HepG2 (cell line): Measurements from ENCODE around the gene PLXNB2. TPM values are rescaled to one million over a fixed set of nuclear protein-coding genes. Genes with fewer than 3 reads are reported as not detected.

Experiments used
- ATAC-seq: fragments of 200-7000 bp; cut with Tn5 transposase; 3 replicates; pipeline ENCODE4 v1.9.1; 2020; ENCODE audit warnings: mild to moderate bottlenecking, moderate library complexity
- BruUV-seq: library from RNA; stranded (reverse); fragments of 400-500 nt; replicated peaks from 2 replicates; lab custom pipeline; 2021; lab: Mats Ljungman, UMichigan
- CTCF ChIA-PET: fragments of 300-600 bp; formaldehyde crosslinking; extraction: SDS; loops from one replicate; lab custom pipeline; 2021; ENCODE audit warnings: low total read pairs, inconsistent platforms, low intra/inter-chr PET ratio; lab: Yijun Ruan, JAX
- POLR2A ChIA-PET: fragments of 350-600 bp; sonication (Branson Sonifier 250); formaldehyde crosslinking; loops from one replicate; lab custom pipeline; 2020; ENCODE audit warnings: antibody characterized with exemption, inconsistent platforms; lab: Yijun Ruan, JAX
- DNase-seq: peaks from one replicate; pipeline ENCODE4 v3.0.0-alpha.2; 2015; ENCODE audit warnings: low spot score
- FAIRE-seq: peaks from 3 replicates; lab custom pipeline; 2011; peaks lifted over from hg19 to GRCh38; lab: Jason Lieb, UNC
- H2AFZ ChIP-seq: one replicate; pipeline ENCODE4 v1.6.1; 2011; ENCODE audit warnings: low read length, inconsistent platforms
- H3K27ac ChIP-seq: fragments of 300-600 bp; 3 replicates; pipeline ENCODE4 v1.8.0; 2011; ENCODE audit warnings: mixed run types, mild to moderate bottlenecking, mixed read lengths, low read length, inconsistent platforms; ENCODE audit not compliant: insufficient read depth; ENCODE audit errors: extremely low read length
- H3K27me3 ChIP-seq, 2 experiments: fragments of 200-600 bp in 1 of 2; 2 replicates in 1 of 2; 3 replicates in 1 of 2; pipeline versions ENCODE4 v1.6.0 to v1.8.0; 2011; ENCODE audit warnings: low read length in 2 of 2, mild to moderate bottlenecking in 2 of 2, moderate library complexity in 2 of 2, inconsistent platforms in 1 of 2; ENCODE audit not compliant: insufficient read depth in 2 of 2, control insufficient read depth in 1 of 2
- H3K36me3 ChIP-seq, 2 experiments: fragments of 200-600 bp in 1 of 2; replicated peaks in 1 of 2; 2 replicates in 1 of 2; 3 replicates in 1 of 2; pipeline versions ENCODE4 v1.5.1 to v1.8.0; 2011; ENCODE audit warnings: low read length in 2 of 2, inconsistent platforms in 1 of 2; ENCODE audit not compliant: insufficient read depth in 2 of 2, control insufficient read depth in 1 of 2
- H3K4me1 ChIP-seq: 2 replicates; pipeline ENCODE4 v1.5.1; 2012; ENCODE audit warnings: low read length, inconsistent platforms; ENCODE audit not compliant: insufficient read depth
- H3K4me2 ChIP-seq: 2 replicates; pipeline ENCODE4 v1.6.0; 2011; ENCODE audit warnings: low read depth, low read length, inconsistent platforms
- H3K4me3 ChIP-seq, 3 experiments: fragments of 200-600 bp in 1 of 3; sonication (generic), shearing (Covaris generic) in 1 of 3; replicated peaks in 1 of 3; 2 replicates each; pipeline ENCODE4 v1.5.1; 2011 to 2016; ENCODE audit warnings: low read length in 3 of 3, inconsistent platforms in 2 of 3, low read depth in 2 of 3, mild to moderate bottlenecking in 2 of 3, control low read depth in 1 of 3, mixed read lengths in 1 of 3; ENCODE audit not compliant: insufficient read depth in 1 of 3
- H3K79me2 ChIP-seq: one replicate; pipeline ENCODE4 v1.6.1; 2011; ENCODE audit warnings: low read length, inconsistent platforms; ENCODE audit not compliant: insufficient read depth
- H3K9ac ChIP-seq: 2 replicates; pipeline ENCODE4 v1.6.0; 2011; ENCODE audit warnings: mild to moderate bottlenecking, low read depth, low read length, inconsistent platforms; ENCODE audit not compliant: insufficient read depth
- H3K9me3 ChIP-seq: 2 replicates; pipeline ENCODE4 v1.5.1; 2012; ENCODE audit warnings: mild to moderate bottlenecking, low read length
- H4K20me1 ChIP-seq: 2 replicates; pipeline ENCODE4 v1.6.0; 2011; ENCODE audit warnings: inconsistent platforms, mild to moderate bottlenecking, low read length, moderate library complexity; ENCODE audit not compliant: insufficient read depth
- CBFB ChIP-seq: sonication (generic); formaldehyde crosslinking; IDR thresholded peaks from 2 replicates; pipeline ENCODE4 v1.4.0; 2020; ENCODE audit warnings: missing genetic modification reagents
- FOXC1 ChIP-seq: sonication (generic); formaldehyde crosslinking; IDR thresholded peaks from 2 replicates; pipeline ENCODE4 v1.8.0; 2022; ENCODE audit warnings: mild to moderate bottlenecking, missing genetic modification reagents, borderline replicate concordance
- HBP1 ChIP-seq: IDR thresholded peaks from 2 replicates; pipeline ENCODE4 v1.6.1; 2016; ENCODE audit warnings: low read depth, control low read depth
- MAFK ChIP-seq, 2 experiments: IDR thresholded peaks in 1 of 2; conservative IDR thresholded peaks in 1 of 2; 2 replicates each; pipeline ENCODE4 v1.6.1; 2011; ENCODE audit warnings: improper control_type of control experiment in 2 of 2, low read length in 2 of 2
- MXI1 ChIP-seq: IDR thresholded peaks from 3 replicates; pipeline ENCODE4 v1.6.1; 2012; ENCODE audit warnings: low read depth, low read length, inconsistent platforms, borderline replicate concordance
- NR2C2 ChIP-seq: sonication (generic); formaldehyde crosslinking; IDR thresholded peaks from 2 replicates; pipeline ENCODE4 v1.4.0; 2020; ENCODE audit warnings: missing genetic modification reagents, mild to moderate bottlenecking, moderate library complexity, borderline replicate concordance
- RBFOX2 ChIP-seq: fragments of 200-400 bp; formaldehyde crosslinking; IDR thresholded peaks from 2 replicates; pipeline ENCODE4 v1.6.1; 2017; ENCODE audit warnings: low read depth, mild to moderate bottlenecking, low read length
- RFX3 ChIP-seq: IDR thresholded peaks from 2 replicates; pipeline ENCODE4 v1.6.1; 2016; ENCODE audit warnings: missing biosample characterization, missing genetic modification reagents
- SKIL ChIP-seq: sonication (generic); formaldehyde crosslinking; IDR thresholded peaks from 2 replicates; pipeline ENCODE4 v1.8.0; 2022; ENCODE audit warnings: missing genetic modification reagents, mild to moderate bottlenecking, moderate library complexity, borderline replicate concordance
- XBP1 ChIP-seq: sonication (generic); formaldehyde crosslinking; IDR thresholded peaks from 2 replicates; pipeline ENCODE4 v1.5.0; 2020; ENCODE audit warnings: missing genetic modification reagents
- ZMYM2 ChIP-seq: sonication (generic); formaldehyde crosslinking; IDR thresholded peaks from 2 replicates; pipeline ENCODE4 v1.8.0; 2022; ENCODE audit warnings: mild to moderate bottlenecking, missing genetic modification reagents
- ZNF205 ChIP-seq: IDR thresholded peaks from 2 replicates; pipeline ENCODE4 v1.6.1; 2018; ENCODE audit warnings: missing biosample characterization, missing genetic modification reagents
- ZNF275 ChIP-seq: sonication (generic); formaldehyde crosslinking; IDR thresholded peaks from 2 replicates; pipeline ENCODE4 v1.8.0; 2022; ENCODE audit warnings: missing genetic modification reagents, mild to moderate bottlenecking, inconsistent platforms, borderline replicate concordance
- WGBS: methylation state at CpG from one replicate; pipeline ENCODE4 v1.1.6; 2017; ENCODE audit warnings: low lambda C conversion rate; 5-methylcytosine and 5-hydroxymethylcytosine counted together
- in situ Hi-C: cut with HindIII; loops from 2 replicates; pipeline ENCODE4 v1.10.0; 2017; ENCODE audit warnings: low pct_unique_long_range_greater_than_20kb; ENCODE audit not compliant: extremely low pct_ligation_motif_present
- intact Hi-C: fragments of 100-400 bp; cut with micrococcal nuclease; formaldehyde crosslinking; loops from one replicate; pipeline ENCODE4 v1.10.0; 2022; ENCODE audit not compliant: unreplicated experiment
- polyA plus RNA-seq, 8 experiments: library from polyadenylated mRNA; depleted of rRNA in 3 of 8; stranded (reverse) in 7 of 8; unstranded in 1 of 8; fragments of >200 nt; fragmentation: Illumina TruSeq in 4 of 8; extraction: Trizol in 4 of 8; gene quantifications; 2 replicates each; pipeline versions ENCODE4 v1.2.1 to v1.2.3, GENCODE V29; 2011 to 2016; ENCODE audit warnings: low read depth in 4 of 8, missing spikeins in 1 of 8, mixed read lengths in 1 of 8; ENCODE audit not compliant: insufficient read depth in 1 of 8
- total RNA-seq, 5 experiments: library from RNA; depleted of rRNA; stranded (reverse); fragments of >200 nt; fragmentation: Illumina TruSeq; extraction: Trizol; gene quantifications; 2 replicates each; pipeline ENCODE4 v1.2.3, GENCODE V29; 2016; ENCODE audit warnings: low read depth in 1 of 5

The PLXNB2 gene
- total and polyA plus RNA-seq, 2 of the 13 experiments (the other 11 are each of a cell fraction or from before 2014, with no cell fraction given): 32.6 to 68.9 TPM

GRCh38 chr22:50255607-50256006 is 51.8 kb downstream of the PLXNB2 start (continued):
- TF ChIP-seq NR2C2 (CRISPR knock-in tag): no peak
- TF ChIP-seq ZNF205 (CRISPR knock-in tag): no peak
- TF ChIP-seq, all 625 proteins: peak for 0

GRCh38 chr22:50255099-50255498 is 52.3 kb downstream of the PLXNB2 start:
- H3K36me3 ChIP-seq: peaks cover 3% of the 10 kb centered on the region in 2 experiments; a peak in 1 of 5 replicates
- BruUV-seq: no TSS peak
- FAIRE-seq: no peak
- H3K9me3 ChIP-seq: no peaks in the 10 kb centered on the region
- no peak for DNase-seq
- POLR2A ChIA-PET: no interaction called here
- WGBS: 99% methylated on average over 12 of the region's 19 CpGs
- ATAC-seq: no peak
- CTCF ChIA-PET: no interaction called here
- H3K27ac ChIP-seq: no peak overlapping the region
- no peaks in the 10 kb centered on the region for H3K27me3 ChIP-seq
- TF ChIP-seq ZMYM2 (CRISPR knock-in tag) (no peak), RBFOX2 (0 out of 2 replicates have a peak, but pooled peaks have one; percentile 14)
- no peak overlapping the region for H3K4me3 ChIP-seq
- peaks cover 2% of the 10 kb centered on the region for H3K79me2 ChIP-seq
- intact Hi-C loops: no loop called here
- no peak overlapping the region for H3K9ac ChIP-seq
- no peaks in the 10 kb centered on the region for H4K20me1 ChIP-seq
- H2AFZ ChIP-seq: no peak overlapping the region
- in situ Hi-C loops: no loop called here
- H3K4me2 ChIP-seq: no peak overlapping the region
- H3K4me1 ChIP-seq: peaks cover 39% of the 10 kb centered on the region

- ATAC-seq (no peak), FAIRE-seq (no peak), DNase-seq (no peak)
- Histone ChIP-seq H3K4me2 (no peak overlapping the region), H3K79me2 (peaks cover 3% of the 10 kb centered on the region), H3K4me1 (peaks cover 46% of the 10 kb centered on the region), H3K27ac (no peak overlapping the region), H4K20me1 (no peaks in the 10 kb centered on the region), H3K4me3 (no peak overlapping the region), H3K27me3 (no peaks in the 10 kb centered on the region), H3K36me3 (peaks cover 3% of the 10 kb centered on the region in 2 experiments; a peak in 1 of 5 replicates), H3K9me3 (no peaks in the 10 kb centered on the region), H2AFZ (no peak overlapping the region), H3K9ac (no peak overlapping the region)
- ChIA-PET POLR2A (no interaction called here), CTCF (no interaction called here)
- intact Hi-C loops: no loop called here
- no TSS peak for BruUV-seq
- 100% methylated on average over 1 of the region's 8 CpGs for WGBS
- in situ Hi-C loops: no loop called here
- TF ChIP-seq MAFK (conservative IDR thresholded peaks at IDR 0.05 in 1 of 2, IDR thresholded peaks at IDR 0.05 in 1 of 2; ENCODE audit: low read length in 2 of 2): no peak
- no peak for TF ChIP-seq ZNF275 (CRISPR knock-in tag)
- no peak for TF ChIP-seq CBFB (CRISPR knock-in tag)
- TF ChIP-seq SKIL (CRISPR knock-in tag): no peak
- TF ChIP-seq RFX3 (CRISPR knock-in tag): no peak
- TF ChIP-seq FOXC1: no peak
- no peak for TF ChIP-seq XBP1
- no peak for TF ChIP-seq HBP1 (CRISPR knock-in tag)
- TF ChIP-seq MXI1: no peak
These were observed 53.5 kb downstream of the PLXNB2 start for GRCh38 chr22:50253941-50254340.
